SHP77 treated with DMSO at 0.1 percent for 48 hours (cell line): ENCODE data around the gene TLR4.

Source experiments
- DNase-seq: peaks from one replicate; lab custom pipeline; 2025; lab: John Stamatoyannopoulos, UW

The TLR4 gene

DNA sequence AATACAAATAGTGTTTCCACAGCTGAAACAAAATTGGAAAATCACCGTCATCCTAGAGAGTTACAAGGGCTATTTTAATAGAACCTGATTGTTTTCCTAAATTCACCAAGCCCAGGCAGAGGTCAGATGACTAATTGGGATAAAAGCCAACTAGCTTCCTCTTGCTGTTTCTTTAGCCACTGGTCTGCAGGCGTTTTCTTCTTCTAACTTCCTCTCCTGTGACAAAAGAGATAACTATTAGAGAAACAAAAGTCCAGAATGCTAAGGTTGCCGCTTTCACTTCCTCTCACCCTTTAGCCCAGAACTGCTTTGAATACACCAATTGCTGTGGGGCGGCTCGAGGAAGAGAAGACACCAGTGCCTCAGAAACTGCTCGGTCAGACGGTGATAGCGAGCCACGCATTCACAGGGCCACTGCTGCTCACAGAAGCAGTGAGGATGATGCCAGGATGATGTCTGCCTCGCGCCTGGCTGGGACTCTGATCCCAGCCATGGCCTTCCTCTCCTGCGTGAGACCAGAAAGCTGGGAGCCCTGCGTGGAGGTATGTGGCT is at the start of gene TLR4:
Gene TLR4, plus strand, starts transcription at position 380 of the 552 bp plus-strand sequence. Its CDS starts 70 bp downstream, at position 450.
- DNase-seq: no peak

DNA sequence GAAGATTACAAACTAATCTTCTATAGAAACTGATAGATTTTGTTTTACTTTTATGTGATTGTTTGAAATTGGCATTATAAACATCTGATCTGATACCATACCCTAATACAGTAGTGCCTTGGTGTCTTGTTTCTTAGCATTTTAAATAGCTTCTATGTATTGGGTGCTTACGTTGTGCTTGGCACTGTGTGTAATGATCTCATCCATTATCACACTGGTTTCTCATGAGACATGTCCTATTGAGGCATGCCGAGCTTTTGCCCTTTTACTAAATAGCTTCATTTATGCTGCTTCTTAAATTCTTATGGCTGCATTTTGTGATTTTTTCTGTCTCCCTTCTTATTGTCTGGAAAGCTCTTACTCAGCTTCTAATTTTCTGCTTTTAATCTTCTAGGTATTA is 48.2 kb upstream of the TLR4 start:
- no peak for DNase-seq

DNA sequence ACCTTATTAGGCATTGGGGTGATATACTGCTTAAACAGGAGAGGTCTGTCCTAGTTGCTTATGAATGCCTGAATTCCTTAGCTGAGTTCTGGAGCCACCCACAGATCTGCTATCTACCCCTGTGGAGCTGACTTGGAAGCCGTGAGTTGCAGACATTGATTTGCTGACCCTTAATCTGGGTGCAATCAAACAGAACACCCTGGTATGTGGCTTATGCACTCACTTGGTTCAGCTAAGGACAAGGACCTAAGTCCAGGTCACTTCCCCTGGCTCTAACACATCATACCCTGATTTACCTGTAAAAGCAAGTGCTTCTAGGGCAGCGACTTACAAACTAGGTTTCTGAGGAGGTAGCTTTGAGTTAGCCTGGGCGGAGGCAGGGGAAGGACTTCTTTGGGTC is 41.6 kb upstream of the TLR4 start:
- no peak for DNase-seq

DNA sequence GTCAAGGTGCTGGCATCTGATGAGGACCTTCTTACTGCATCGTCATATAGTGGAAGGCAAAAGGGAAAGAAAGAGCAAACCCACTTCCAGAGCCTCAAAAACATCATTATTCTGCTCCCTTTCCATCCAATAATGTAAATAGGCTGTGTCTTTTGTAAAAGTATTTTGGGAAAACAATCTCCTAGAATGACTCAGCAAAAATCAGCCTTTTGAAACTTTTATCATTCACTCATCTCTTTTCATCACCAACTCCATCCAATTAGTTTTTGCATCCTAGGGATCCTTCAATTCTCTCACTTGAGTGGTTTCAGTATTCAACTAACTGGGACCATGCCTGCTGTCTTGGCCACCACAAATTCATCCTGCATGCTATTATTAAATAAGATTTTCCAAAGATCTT is 39.8 kb upstream of the TLR4 start:
- no peak for DNase-seq

DNA sequence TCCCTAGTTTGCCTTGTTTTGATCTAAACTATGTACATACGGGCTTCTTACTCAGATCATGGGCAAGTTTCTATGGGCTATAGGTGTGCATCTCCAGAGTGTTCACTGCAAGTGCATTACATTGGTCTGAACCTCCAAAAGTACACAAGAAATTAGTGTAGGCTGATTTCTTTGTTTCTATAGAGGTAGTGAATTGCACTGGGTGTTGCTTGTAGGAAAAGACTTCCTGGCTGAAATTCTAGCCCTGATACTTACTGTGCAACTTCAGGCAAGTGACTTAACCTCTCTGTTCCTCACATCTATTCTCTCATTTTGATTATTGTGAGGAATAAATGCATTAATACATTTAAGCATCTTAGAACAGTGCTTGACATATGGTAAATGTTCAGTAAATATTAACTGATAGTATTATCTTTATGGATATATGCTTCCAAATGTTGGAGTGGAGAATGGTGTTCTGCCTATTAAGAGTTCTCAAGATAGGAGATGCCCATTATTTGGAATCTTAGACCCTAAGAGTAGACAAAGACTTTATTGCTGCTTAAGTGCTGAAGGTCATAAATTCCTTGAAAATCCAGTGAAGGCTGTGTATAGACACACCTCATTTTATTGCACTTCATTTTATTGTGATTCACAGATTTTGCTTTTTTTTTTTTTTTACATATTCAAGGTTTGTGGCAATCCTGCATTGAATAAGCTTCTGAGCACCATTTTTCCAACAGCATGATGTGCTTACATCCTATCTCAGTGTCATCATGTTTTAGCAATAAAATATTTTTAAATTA is 38.4 kb upstream of the TLR4 start:
- no peak for DNase-seq

DNA sequence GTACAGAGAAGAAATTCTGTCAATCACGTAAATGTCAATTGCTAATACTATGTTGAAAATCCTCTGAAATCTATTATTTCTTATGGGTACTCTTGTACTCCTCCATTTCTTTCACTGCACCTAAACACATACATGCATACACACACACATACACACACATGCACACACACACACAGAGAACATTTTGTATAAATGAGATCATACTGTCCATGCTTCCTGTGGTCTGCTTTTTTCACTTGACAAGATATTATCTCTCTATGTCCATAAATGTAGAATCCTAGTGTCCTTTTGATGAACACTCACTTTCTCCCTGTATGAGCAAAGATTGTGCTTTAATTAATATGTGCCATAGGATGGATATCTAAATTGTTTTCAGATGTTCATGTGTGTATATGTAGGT is 32.7 kb upstream of the TLR4 start:
- no peak for DNase-seq

DNA sequence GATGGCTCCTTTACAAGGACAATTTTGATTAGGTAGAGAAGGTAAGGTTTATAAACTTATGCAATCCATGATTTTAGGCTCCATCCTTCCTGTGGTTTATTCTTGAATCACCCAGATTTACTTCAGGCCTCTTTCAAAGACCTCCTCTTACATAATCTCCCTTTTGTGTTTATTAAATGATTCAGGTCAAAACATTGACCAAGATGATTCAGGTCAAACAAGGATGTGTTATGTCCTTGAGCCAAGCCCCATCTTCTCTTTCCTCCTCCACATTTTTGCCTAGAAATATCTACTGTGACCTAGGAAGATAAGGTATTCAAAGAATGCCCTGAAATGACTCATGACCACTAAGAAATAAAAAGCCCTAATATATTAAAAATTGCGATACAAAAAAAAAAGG is 31.8 kb upstream of the TLR4 start:
- no peak for DNase-seq

DNA sequence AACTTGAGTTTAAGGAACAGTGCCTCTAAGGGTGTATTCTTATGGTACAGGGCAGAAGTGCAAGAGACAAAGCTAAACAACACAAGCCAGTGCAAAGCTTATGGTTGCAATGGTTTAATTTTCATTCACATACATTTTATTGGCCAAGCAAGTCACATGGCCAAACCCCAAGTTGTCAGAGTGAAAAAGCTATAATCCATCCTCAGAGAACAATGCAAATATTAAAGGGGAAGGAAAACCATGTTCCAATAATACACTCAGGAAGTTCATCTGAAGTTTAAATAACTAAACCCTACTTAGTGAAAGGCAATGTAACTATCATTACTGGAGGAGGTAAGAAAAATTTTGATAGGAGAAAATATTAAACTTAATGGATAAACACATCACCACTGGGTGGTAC is 26.6 kb upstream of the TLR4 start:
- DNase-seq: no peak

DNA sequence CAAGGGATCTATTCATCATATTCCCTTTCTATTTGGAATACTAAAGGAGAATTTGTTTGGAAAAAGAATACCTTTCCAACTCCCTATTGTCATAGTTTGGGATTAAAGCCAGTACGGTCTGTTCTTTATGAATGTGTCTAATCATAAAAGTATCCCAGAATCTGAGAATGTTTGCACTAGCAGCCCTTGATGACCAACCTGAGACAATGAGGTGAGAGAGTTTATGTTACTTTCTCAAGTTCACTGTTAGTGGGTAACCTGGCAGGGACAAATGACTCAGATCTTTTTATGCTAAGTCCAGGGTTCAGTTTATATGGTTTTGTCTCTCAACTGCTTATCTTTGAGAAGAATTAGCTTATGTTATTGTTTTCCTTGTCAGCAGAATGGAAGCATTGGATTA is 25.3 kb upstream of the TLR4 start:
- DNase-seq: no peak

DNA sequence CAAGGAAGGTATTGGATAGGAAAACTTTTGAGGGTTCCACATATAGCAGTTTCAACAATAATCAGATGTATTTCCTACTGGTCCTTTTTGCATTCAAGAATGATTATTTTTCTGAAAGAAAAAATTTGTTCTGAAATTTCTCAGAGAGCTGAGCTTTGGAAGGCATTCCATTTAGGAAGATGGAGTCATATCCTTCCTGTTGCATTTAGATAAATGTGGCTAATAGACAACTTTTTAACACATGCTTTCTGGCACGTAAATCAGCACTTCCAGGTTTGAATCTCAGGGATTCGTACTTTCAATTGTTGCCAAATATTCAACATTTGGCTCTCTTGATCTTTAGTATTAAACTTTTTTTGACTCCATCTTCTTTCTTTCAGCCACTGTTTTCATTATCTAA is 24.8 kb upstream of the TLR4 start:
- no peak for DNase-seq

DNA sequence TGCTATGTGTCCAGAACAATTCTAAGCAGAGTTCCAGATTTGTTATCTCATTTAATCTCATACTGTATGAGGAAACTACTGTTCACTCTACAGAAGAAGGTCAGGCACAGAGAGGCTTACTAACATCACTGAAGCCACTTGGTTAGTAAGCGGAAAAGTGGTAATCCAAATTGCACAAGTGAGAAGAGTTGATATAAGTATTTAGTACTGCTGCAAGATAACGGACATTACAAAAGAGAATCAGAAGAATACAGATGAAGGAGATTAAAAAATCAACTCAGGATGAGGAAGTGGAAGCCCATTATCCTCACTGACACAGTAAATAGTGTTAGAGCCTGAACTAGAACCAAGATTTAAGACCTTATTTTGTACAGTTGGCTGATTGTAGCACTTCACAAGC is 22.3 kb upstream of the TLR4 start:
- DNase-seq: no peak

DNA sequence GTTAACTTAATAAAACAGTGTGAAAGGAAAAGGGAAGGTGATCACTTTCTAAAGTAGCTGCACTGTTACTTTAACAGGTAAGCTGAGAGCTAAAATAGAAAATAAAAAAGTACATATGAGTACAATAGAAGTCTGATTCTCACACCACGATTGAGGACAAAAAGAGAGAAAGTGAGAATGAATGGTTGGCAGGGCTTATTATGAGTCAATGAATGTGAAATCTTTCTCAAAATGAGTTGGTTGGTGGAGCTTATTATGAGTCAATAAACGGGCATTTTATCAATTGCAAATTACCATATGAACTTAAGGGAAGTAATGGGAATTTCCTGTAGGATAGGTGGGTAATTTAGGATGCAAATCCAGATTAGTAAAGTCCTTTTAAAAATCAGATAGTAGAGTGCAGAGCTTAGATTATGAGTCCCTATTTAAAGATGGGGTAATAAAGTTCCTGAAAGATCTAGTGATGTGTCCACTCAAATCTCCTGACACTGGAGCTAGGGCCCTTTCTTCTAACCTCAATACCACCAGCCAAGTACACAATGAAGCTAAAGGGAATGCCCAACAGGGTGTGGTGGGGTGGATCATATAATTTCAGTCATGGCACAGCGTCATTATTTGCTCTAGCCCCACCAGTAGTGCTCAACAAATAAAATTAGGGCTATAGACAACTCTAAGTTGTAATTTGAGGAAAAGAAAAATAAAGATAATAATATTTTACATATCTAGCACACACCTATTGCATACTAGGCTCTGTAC is 21.1 kb upstream of the TLR4 start:
- DNase-seq: no peak

DNA sequence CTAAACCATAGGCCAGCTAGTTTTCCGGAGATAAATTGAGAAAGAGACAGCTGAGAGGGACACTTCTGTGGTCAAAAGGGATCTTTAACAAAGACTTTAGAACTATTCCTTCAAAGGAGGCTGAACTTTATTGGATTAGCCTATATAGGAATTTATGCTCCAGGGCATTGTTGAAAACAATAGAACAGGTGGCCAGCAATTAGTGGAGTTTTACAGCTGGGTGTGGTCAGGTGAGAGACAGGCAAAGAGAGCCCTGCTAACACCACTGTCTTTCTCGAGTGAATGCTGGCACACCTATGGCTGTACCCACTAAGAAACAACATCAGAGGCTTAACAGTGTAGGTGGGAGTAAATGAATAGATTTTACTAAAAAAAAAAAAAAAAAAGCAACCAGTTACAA is 16.7 kb upstream of the TLR4 start:
- no peak for DNase-seq

DNA sequence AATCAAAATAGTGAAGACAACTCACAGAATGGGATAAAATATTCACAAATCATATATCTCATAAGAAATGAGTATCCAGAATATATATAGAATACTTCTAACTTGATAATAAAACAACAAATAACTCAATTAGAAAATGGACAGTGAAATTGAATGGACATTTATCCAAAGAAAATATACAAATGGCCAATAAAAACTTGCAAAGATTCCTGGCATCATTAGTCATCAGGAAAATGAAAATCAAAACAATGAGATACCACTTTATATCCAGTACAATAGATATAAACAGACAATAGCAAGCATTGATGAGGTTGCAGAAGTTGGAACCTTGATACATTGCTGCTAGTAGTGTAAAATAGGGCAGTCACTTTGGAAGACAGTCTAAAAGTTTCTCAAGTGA is 12.8 kb upstream of the TLR4 start:
- DNase-seq: no peak

DNA sequence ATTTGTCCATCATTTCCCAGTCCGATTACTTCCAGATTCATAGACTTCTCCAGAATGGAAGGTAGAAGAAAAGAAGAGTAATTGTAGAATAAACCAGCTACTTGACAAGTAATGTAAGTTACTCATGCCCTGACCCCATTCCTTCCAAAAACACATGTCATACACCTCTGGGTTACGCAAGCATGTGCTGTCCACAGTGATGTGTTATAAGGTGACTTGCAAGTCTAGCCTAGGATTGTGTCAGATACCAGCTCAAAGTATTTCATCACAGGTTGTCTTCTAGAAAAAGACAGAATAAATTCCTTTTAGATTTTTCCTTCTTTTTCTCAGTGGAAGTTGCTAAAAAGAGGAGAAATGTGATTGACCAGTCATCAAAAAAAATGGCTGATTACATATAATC is 8.0 kb upstream of the TLR4 start:
- no peak for DNase-seq

DNA sequence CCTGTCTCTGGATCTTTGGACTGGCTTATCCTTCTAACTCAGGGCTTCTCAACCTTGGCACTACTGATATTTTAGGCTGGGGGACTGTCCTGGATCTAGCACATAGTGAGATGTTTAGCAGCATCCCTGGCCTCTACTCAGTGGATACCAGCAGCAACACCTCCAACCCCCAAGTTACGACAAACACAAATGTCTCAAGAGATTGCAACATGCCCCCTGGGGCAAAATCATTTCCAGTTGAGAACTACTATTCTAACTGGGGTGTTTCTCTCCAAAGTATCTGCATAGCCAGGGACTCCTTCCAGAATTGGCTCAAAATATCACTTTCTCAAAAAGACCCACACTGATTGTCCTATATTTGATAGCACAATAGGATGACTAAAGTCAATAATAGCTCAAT is 7.2 kb upstream of the TLR4 start:
- DNase-seq: no peak

DNA sequence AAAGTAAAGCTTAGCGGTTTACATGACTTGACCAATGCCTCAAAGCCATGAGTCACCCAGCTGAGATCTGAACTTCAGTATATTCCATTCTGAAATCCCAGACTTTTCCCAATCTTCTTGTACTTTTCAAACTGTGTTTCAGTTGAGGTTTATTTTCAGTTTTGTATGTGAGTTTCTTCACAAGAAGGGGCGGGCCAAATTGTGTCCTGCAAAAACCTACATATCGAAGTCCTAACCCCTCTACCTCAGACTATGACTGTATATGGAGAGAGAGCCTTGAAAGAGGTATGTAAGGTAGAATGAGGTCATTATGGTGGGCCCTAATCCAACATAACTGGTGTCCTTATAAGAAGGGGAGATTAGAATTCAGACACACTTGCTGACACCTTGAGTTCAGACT is 666 bp upstream of the TLR4 start:
- no peak for DNase-seq

DNA sequence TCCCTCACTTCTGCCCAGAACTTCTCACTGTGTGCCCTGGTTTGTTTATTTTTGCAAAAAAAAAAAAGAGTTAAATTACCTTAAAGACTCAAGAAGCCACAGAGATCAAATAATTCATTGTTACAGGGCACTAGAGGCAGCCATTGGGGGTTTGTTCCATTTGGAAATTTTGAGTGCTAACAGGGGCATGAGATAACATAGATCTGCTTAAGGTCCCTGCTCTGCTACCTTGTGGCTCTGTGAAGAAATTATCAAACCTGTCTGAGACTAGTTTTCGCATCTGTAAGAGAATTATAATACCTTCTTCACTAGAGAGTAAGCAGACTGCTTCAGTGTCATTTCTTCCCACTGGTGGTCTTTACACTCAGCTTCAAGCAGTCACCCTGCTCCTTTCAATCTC is 394 bp downstream of the TLR4 start:
- no peak for DNase-seq

DNA sequence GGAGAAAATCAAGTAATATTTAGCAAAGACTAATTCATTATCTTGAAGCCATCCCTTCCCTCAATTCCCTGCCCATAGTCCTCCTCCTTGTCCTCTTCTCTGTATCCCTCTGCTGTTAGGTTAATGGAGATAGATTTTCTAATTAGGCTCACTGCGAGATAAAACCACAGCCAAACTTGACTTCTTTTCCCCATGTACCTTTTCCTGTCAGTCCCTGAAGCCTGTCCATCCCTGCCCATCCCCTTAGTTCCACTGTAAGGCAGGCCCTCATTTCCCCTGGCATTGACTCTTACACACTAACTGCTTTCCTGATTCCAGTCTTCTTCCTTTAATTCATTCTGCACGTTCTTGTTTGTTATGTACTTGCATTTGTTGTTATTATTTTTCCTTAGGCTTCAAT is 1.2 kb downstream of the TLR4 start:
- DNase-seq: no peak

DNA sequence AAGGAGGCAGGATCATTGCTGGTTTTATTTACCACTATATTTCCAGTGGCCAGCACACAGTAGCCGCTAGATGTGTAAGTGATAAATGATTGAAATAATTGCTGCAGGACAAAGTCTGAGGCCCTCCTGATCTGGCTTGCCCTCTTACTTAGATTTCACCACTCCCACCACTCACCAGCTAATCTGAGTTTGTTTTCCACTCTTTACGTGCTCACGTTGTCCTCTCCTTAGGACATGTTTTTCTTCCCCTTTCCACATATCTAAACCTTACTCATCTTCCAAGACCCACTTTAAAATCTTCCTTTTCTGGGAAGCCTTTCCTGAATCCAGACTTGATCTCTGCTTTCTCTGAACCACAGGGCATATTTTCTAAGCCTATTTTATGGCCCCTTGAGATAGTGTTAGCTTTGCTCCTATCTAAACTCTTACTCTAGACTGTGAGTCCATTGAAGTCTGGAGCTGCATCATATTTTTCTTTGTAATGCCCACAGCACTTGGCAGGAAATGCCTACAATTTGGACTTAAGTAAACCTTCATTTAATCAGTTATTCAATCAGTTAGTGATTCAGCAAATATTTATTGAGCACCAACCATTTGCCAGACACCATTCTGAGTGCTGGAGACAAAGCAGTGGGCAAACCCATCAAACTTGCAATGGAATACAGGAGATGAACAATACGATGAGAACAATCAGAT is 2.4 kb downstream of the TLR4 start:
- DNase-seq: no peak

DNA sequence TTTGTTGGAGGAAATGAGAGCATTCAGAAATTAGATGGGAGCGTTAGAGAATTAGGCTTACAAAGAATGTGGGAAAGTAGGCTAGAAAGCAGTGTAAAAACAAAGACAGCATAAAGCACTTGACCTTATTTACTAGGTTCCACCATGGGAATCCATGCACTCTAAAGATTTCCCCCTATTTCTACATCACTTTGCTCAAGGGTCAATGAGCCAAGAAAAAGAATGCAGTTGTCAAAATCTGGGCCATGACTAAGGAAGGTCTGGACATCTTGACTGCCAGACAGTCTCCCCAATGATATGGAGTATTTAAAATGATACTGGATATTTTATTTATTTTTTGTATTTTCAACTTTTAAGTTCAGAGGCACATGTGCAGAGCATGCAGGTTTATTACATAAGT is 3.4 kb downstream of the TLR4 start:
- DNase-seq: no peak

DNA sequence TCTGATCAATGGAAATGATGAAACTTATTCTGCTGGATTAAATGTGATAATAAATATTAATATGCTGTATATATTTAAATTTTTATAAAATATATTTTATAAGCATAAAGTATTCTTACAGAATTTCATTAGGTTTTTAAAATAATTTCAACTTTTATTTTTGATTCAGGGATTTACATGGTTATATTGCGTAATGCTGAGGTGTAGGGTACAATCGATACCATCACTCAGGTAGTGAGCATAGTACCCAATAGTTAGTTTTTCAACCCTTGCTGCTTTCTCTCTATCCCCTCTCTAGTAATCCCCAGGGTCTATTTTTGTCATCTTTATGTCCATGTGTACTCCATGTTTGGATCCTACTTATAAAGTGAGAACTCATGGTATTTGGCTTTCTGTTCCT is 5.7 kb downstream of the TLR4 start:
- no peak for DNase-seq

DNA sequence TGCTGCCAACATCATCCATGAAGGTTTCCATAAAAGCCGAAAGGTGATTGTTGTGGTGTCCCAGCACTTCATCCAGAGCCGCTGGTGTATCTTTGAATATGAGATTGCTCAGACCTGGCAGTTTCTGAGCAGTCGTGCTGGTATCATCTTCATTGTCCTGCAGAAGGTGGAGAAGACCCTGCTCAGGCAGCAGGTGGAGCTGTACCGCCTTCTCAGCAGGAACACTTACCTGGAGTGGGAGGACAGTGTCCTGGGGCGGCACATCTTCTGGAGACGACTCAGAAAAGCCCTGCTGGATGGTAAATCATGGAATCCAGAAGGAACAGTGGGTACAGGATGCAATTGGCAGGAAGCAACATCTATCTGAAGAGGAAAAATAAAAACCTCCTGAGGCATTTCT is 10.1 kb downstream of the TLR4 start:
- no peak for DNase-seq
